DOHH2 (cell line): ENCODE results near the gene SEC16A.

Source experiments
- CTCF ChIP-seq: fragments of 200-600 bp; sonication (generic); IDR thresholded peaks from one replicate; pipeline ENCODE4 v1.5.1; 2014; ENCODE audit warnings: antibody characterized with exemption, mild to moderate bottlenecking, low read depth, low read length; ENCODE audit not compliant: poor library complexity, severe bottlenecking
- EZH2phosphoT487 ChIP-seq: fragments of 200-600 bp; sonication (generic); IDR thresholded peaks from 2 replicates; pipeline ENCODE4 v1.6.1; 2017; ENCODE audit warnings: borderline replicate concordance, mild to moderate bottlenecking, antibody characterized with exemption, low read length, moderate library complexity, mixed read lengths

GRCh38 chr9:136453326-136453725 is 29.5 kb downstream of the SEC16A start:
- TF ChIP-seq CTCF, result no peak
- no peak for TF ChIP-seq EZH2phosphoT487
